H1 (cell line): ENCODE data around the gene CHP2. TPM values are rescaled to one million over a fixed set of nuclear protein-coding genes. Genes with fewer than 3 reads are reported as not detected.

Experiments
- CTCF ChIA-PET: fragments of 300-600 bp; sonication (Branson Sonifier 250); formaldehyde crosslinking; loops from one replicate; lab custom pipeline; 2021; ENCODE audit not compliant: partially characterized antibody; lab: Charles Lee
- POLR2A ChIA-PET: fragments of 300-600 bp; sonication (Branson Sonifier 250); formaldehyde crosslinking; loops from one replicate; lab custom pipeline; 2021; ENCODE audit warnings: inconsistent platforms; ENCODE audit not compliant: partially characterized antibody; lab: Charles Lee
- DNase-seq, 2 experiments: peaks; one replicate each; pipeline versions ENCODE4 v3.0.0 to v3.0.0-alpha.2; 2010 to 2022; ENCODE audit warnings: low spot score in 2 of 2, low read depth in 1 of 2, mixed read lengths in 1 of 2
- FAIRE-seq: peaks from 2 replicates; lab custom pipeline; 2011; peaks lifted over from hg19 to GRCh38; lab: Jason Lieb, UNC
- H2AFZ ChIP-seq: 2 replicates; pipeline ENCODE4 v1.8.1; 2012; ENCODE audit warnings: low read length, inconsistent platforms
- H2AK5ac ChIP-seq: 2 replicates; pipeline ENCODE4 v1.6.1; 2013; ENCODE audit warnings: low read depth, low read length
- H2BK120ac ChIP-seq: replicated peaks from 2 replicates; pipeline ENCODE3; 2013; ENCODE audit warnings: low read depth, low read length, inconsistent platforms
- H2BK12ac ChIP-seq: 2 replicates; pipeline ENCODE4 v1.6.1; 2013; ENCODE audit warnings: low read depth, low read length
- H2BK15ac ChIP-seq: 2 replicates; pipeline ENCODE4 v1.6.1; 2013; ENCODE audit warnings: low read length
- H2BK20ac ChIP-seq: 2 replicates; pipeline ENCODE4 v1.6.1; 2013; ENCODE audit warnings: low read length
- H2BK5ac ChIP-seq: 2 replicates; pipeline ENCODE4 v1.6.1; 2013; ENCODE audit warnings: low read depth, low read length
- H3K14ac ChIP-seq: 2 replicates; pipeline ENCODE4 v1.6.1; 2013; ENCODE audit warnings: inconsistent platforms; ENCODE audit not compliant: insufficient read length
- H3K18ac ChIP-seq: 2 replicates; pipeline ENCODE4 v1.6.1; 2013; ENCODE audit warnings: low read length; ENCODE audit errors: extremely low read depth
- H3K23ac ChIP-seq: 2 replicates; pipeline ENCODE4 v1.6.1; 2013; ENCODE audit warnings: inconsistent platforms; ENCODE audit not compliant: insufficient read length
- H3K23me2 ChIP-seq: 2 replicates; pipeline ENCODE4 v1.6.1; 2013; ENCODE audit warnings: low read depth, low read length
- H3K27ac ChIP-seq: 2 replicates; pipeline ENCODE4 v1.6.1; 2011; ENCODE audit warnings: low read depth, low read length, inconsistent platforms
- H3K27me3 ChIP-seq, 4 experiments: replicated peaks in 1 of 4; 1 replicate in 1 of 4; 2 replicates in 3 of 4; pipeline versions ENCODE4 v1.6.1 to v1.8.1; 2011 to 2013; ENCODE audit warnings: low read length in 3 of 4, mild to moderate bottlenecking in 3 of 4, inconsistent platforms in 2 of 4, mixed read lengths in 2 of 4, moderate library complexity in 1 of 4; ENCODE audit not compliant: control insufficient read depth in 3 of 4, insufficient read depth in 3 of 4; ENCODE audit errors: extremely low read depth in 1 of 4
- H3K36me3 ChIP-seq, 4 experiments: 2 replicates each; pipeline versions ENCODE4 v1.6.1 to v1.8.1; 2011 to 2013; ENCODE audit warnings: mild to moderate bottlenecking in 4 of 4, low read length in 3 of 4, moderate library complexity in 2 of 4, control low read depth in 1 of 4, inconsistent platforms in 1 of 4; ENCODE audit not compliant: insufficient read depth in 4 of 4, control insufficient read depth in 2 of 4
- H3K4ac ChIP-seq: replicated peaks from 2 replicates; pipeline ENCODE3; 2013; ENCODE audit warnings: low read length, low read depth, mixed read lengths, inconsistent platforms; ENCODE audit not compliant: insufficient read length
- H3K4me1 ChIP-seq, 4 experiments: replicated peaks in 1 of 4; 1 replicate in 1 of 4; 2 replicates in 3 of 4; pipeline versions ENCODE4 v1.6.1 to v1.8.1; 2011 to 2013; ENCODE audit warnings: low read length in 3 of 4, inconsistent platforms in 2 of 4, mixed read lengths in 1 of 4; ENCODE audit not compliant: insufficient read depth in 4 of 4, control insufficient read depth in 3 of 4
- H3K4me2 ChIP-seq, 2 experiments: 2 replicates each; pipeline versions ENCODE4 v1.6.1 to v1.8.1; 2011 to 2013; ENCODE audit warnings: low read depth in 2 of 2, low read length in 2 of 2, control low read depth in 1 of 2, inconsistent platforms in 1 of 2, mild to moderate bottlenecking in 1 of 2; ENCODE audit not compliant: insufficient read depth in 1 of 2
- H3K4me3 ChIP-seq, 4 experiments: fragments of 200-600, 300-600 bp in 1 of 4; sonication (generic), shearing (Covaris generic), sonication (Bioruptor Twin) in 1 of 4; 2 replicates each; pipeline versions ENCODE4 v1.5.1 to v1.8.1; 2011 to 2016; ENCODE audit warnings: low read length in 4 of 4, low read depth in 3 of 4, control low read depth in 2 of 4, inconsistent platforms in 2 of 4, mild to moderate bottlenecking in 2 of 4, mixed read lengths in 1 of 4, moderate library complexity in 1 of 4; ENCODE audit not compliant: insufficient read depth in 2 of 4; ENCODE audit errors: extremely low read depth in 1 of 4
- H3K56ac ChIP-seq: replicated peaks from 2 replicates; pipeline ENCODE3; 2013; ENCODE audit warnings: low read depth, mild to moderate bottlenecking, mixed read lengths, low read length, inconsistent platforms; ENCODE audit not compliant: insufficient read length
- H3K79me1 ChIP-seq: 2 replicates; pipeline ENCODE4 v1.6.1; 2013; ENCODE audit warnings: low read depth, low read length, control low read depth
- H3K79me2 ChIP-seq, 2 experiments: 2 replicates each; pipeline versions ENCODE4 v1.6.1 to v1.8.1; 2012 to 2013; ENCODE audit warnings: low read length in 2 of 2, mild to moderate bottlenecking in 2 of 2, inconsistent platforms in 1 of 2; ENCODE audit not compliant: insufficient read depth in 2 of 2, control insufficient read depth in 1 of 2
- H3K9ac ChIP-seq, 4 experiments: replicated peaks in 1 of 4; 1 replicate in 1 of 4; 2 replicates in 3 of 4; pipeline versions ENCODE4 v1.6.1 to v1.8.1; 2011 to 2013; ENCODE audit warnings: low read depth in 3 of 4, low read length in 3 of 4, control low read depth in 2 of 4, mild to moderate bottlenecking in 2 of 4, moderate library complexity in 2 of 4, inconsistent platforms in 1 of 4; ENCODE audit errors: extremely low read depth in 1 of 4
- H3K9me3 ChIP-seq, 2 experiments: 2 replicates each; pipeline versions ENCODE4 v1.6.1 to v1.8.1; 2012 to 2013; ENCODE audit warnings: mild to moderate bottlenecking in 2 of 2, moderate library complexity in 2 of 2, control low read depth in 1 of 2, inconsistent platforms in 1 of 2, low read depth in 1 of 2, low read length in 1 of 2, mixed read lengths in 1 of 2; ENCODE audit not compliant: insufficient read depth in 2 of 2
- H4K20me1 ChIP-seq, 2 experiments: replicated peaks in 1 of 2; 2 replicates each; pipeline versions ENCODE3 to v1.8.1; 2011 to 2013; ENCODE audit warnings: inconsistent platforms in 2 of 2, low read length in 2 of 2, mild to moderate bottlenecking in 1 of 2; ENCODE audit not compliant: insufficient read depth in 2 of 2, control insufficient read depth in 1 of 2
- H4K5ac ChIP-seq: 2 replicates; pipeline ENCODE4 v1.6.1; 2013; ENCODE audit warnings: low read length, low read depth, mixed read lengths, inconsistent platforms; ENCODE audit not compliant: insufficient read length
- H4K8ac ChIP-seq: 2 replicates; pipeline ENCODE4 v1.8.0; 2013; ENCODE audit warnings: mild to moderate bottlenecking, moderate library complexity, low read length, inconsistent platforms; ENCODE audit not compliant: insufficient read depth; ENCODE audit errors: extremely low read depth
- H4K91ac ChIP-seq: replicated peaks from 2 replicates; pipeline ENCODE3; 2013; ENCODE audit warnings: low read length, mixed read lengths, inconsistent platforms; ENCODE audit not compliant: insufficient read length
- POLR2A ChIP-seq, 2 experiments: IDR thresholded peaks; 1 replicate in 1 of 2; 2 replicates in 1 of 2; pipeline ENCODE4 v1.6.1; 2011; ENCODE audit warnings: low read depth in 2 of 2, low read length in 2 of 2, mild to moderate bottlenecking in 2 of 2; ENCODE audit errors: control extremely low read depth in 1 of 2
- POLR2AphosphoS5 ChIP-seq: IDR thresholded peaks from 2 replicates; pipeline ENCODE4 v1.6.1; 2011; ENCODE audit warnings: low read depth, low read length
- RAD21 ChIP-seq, 2 experiments: IDR thresholded peaks in 1 of 2; conservative IDR thresholded peaks in 1 of 2; 2 replicates each; pipeline ENCODE4 v1.6.1; 2011; ENCODE audit warnings: low read depth in 2 of 2, low read length in 2 of 2, improper control_type of control experiment in 1 of 2, inconsistent platforms in 1 of 2, mild to moderate bottlenecking in 1 of 2, moderate library complexity in 1 of 2
- TCF12 ChIP-seq: IDR thresholded peaks from 2 replicates; pipeline ENCODE4 v1.6.1; 2011; ENCODE audit warnings: low read depth, mild to moderate bottlenecking, low read length
- WGBS, 2 experiments: shearing (Covaris generic) in 1 of 2; methylation state at CpG; one replicate each; pipeline versions ENCODE4 v1.1.6 to v1.1.7; 2013 to 2015; ENCODE audit warnings: low lambda C conversion rate in 2 of 2, mixed read lengths in 2 of 2, inconsistent platforms in 1 of 2, low coverage in 1 of 2, missing lambda C conversion rate in 1 of 2; ENCODE audit not compliant: insufficient replicate concordance in 2 of 2, insufficient coverage in 1 of 2, insufficient read length in 1 of 2; ENCODE audit errors: extremely low coverage in 1 of 2, missing lambda C conversion rate in 1 of 2; 5-methylcytosine and 5-hydroxymethylcytosine counted together
- polyA plus RNA-seq, 7 experiments: library from polyadenylated mRNA; depleted of rRNA in 3 of 7; stranded (reverse) in 5 of 7; unstranded in 2 of 7; fragments of >200 nt in 5 of 7; fragments of 200-250 nt in 2 of 7; gene quantifications; 1 replicate in 5 of 7; 2 replicates in 1 of 7; 4 replicates in 1 of 7; pipeline versions ENCODE4 v1.2.1 to v1.2.3, GENCODE V29; 2011 to 2013; ENCODE audit warnings: missing spikeins in 2 of 7, mixed read lengths in 2 of 7
- total RNA-seq: library from RNA; stranded (reverse); fragmentation: NEBNext Ultra II Directional; extraction: Animal tissue kit (Norgen Biotek cat#: 25700); gene quantifications from 2 replicates; pipeline ENCODE4 v1.2.1, GENCODE V29; 2021
- TF ChIP-seq, protein P1 (sequence below), 3 experiments: IDR thresholded peaks; 1 replicate in 2 of 3; 2 replicates in 1 of 3; pipeline versions ENCODE4 v1.5.1 to v1.6.1; 2011; ENCODE audit warnings: low read length in 3 of 3, mild to moderate bottlenecking in 3 of 3, inconsistent platforms in 2 of 3, low read depth in 1 of 3, moderate library complexity in 1 of 3; ENCODE audit not compliant: insufficient read depth in 1 of 3; ENCODE audit errors: control extremely low read depth in 1 of 3

Gene CHP2
- total and polyA plus RNA-seq, 2 of the 8 experiments (the other 6 are each of a cell fraction or from before 2014, with no cell fraction given) = 1.3 to 1.6 TPM

DNA sequence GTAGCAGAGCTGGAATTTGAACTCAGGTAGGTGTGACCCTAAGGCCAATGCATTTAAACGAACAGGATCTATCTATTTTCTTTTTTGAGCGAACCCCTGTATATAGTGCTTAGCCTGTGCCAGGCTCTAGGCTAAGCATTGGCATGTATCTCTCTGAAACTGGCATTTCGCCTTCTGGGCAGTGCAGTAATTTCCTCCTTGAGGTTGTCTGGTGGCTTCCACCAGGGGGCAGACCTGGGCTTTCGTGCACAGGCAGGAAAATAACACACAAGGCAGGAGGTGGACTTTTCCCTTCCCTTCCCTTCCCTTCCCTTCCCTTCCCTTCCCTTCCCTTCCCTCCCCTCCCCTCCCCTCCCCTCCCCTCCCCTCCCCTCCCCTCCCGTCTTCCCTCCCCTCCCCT is 46.6 kb downstream of the CHP2 start:
- peak; percentile 42 for FAIRE-seq

More for the DNA sequence above, 46.6 kb downstream of the CHP2 start:
- H3K9me3 ChIP-seq = no peaks in the 10 kb centered on the region
- H3K18ac ChIP-seq = no peak overlapping the region
- peak; percentile 39 to 89 for DNase-seq
- no peaks in the 10 kb centered on the region for H3K79me1 ChIP-seq
- H2BK5ac ChIP-seq = no peak overlapping the region
- no peak overlapping the region for H2BK20ac ChIP-seq
- H3K27me3 ChIP-seq = no peaks in the 10 kb centered on the region
- TF ChIP-seq POLR2A (IDR thresholded peaks at IDR 0.05; ENCODE audit: control extremely low read depth in 1 of 2, low read depth in 2 of 2, low read length in 2 of 2) (no peak), TCF12 (no peak), RAD21 (IDR thresholded peaks at IDR 0.05 in 1 of 2, conservative IDR thresholded peaks at IDR 0.05 in 1 of 2; ENCODE audit: low read depth in 2 of 2, low read length in 2 of 2) (peak; percentile 79 to 80), POLR2AphosphoS5 (no peak)
- TF ChIP-seq, protein P1, sequence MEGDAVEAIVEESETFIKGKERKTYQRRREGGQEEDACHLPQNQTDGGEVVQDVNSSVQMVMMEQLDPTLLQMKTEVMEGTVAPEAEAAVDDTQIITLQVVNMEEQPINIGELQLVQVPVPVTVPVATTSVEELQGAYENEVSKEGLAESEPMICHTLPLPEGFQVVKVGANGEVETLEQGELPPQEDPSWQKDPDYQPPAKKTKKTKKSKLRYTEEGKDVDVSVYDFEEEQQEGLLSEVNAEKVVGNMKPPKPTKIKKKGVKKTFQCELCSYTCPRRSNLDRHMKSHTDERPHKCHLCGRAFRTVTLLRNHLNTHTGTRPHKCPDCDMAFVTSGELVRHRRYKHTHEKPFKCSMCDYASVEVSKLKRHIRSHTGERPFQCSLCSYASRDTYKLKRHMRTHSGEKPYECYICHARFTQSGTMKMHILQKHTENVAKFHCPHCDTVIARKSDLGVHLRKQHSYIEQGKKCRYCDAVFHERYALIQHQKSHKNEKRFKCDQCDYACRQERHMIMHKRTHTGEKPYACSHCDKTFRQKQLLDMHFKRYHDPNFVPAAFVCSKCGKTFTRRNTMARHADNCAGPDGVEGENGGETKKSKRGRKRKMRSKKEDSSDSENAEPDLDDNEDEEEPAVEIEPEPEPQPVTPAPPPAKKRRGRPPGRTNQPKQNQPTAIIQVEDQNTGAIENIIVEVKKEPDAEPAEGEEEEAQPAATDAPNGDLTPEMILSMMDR (IDR thresholded peaks at IDR 0.05; ENCODE audit: control extremely low read depth in 1 of 3, insufficient read depth in 1 of 3, low read depth in 1 of 3, low read length in 3 of 3) = peak; percentile 76 to 86 (median 83)
- TF ChIP-seq, all 59 proteins: peak for 2
- H2BK12ac ChIP-seq = no peak overlapping the region
- H3K36me3 ChIP-seq = no peaks in the 10 kb centered on the region
- H3K23ac ChIP-seq = no peak overlapping the region
- CTCF ChIA-PET = interaction anchor here (0.6 to 4.8 kb wide), 34 partner anchors 8 to 270 kb away, joined by 3 to 36 read pairs (median 4); partner anchors contain the start of genes CHP2 and PRKCB
- H3K4me1 ChIP-seq = no peaks in the 10 kb centered on the region
- H3K4ac ChIP-seq = no peak overlapping the region
- H3K4me2 ChIP-seq = no peak overlapping the region
- no peak overlapping the region for H2BK15ac ChIP-seq
- no peak overlapping the region for H2BK120ac ChIP-seq
- H4K20me1 ChIP-seq = no peaks in the 10 kb centered on the region
- no peak overlapping the region for H4K8ac ChIP-seq
- H3K14ac ChIP-seq = no peak overlapping the region
- H3K56ac ChIP-seq = no peak overlapping the region
- H4K91ac ChIP-seq = no peak overlapping the region
- no peak overlapping the region for H2AFZ ChIP-seq
- H2AK5ac ChIP-seq = no peak overlapping the region
- no peak overlapping the region for H3K9ac ChIP-seq
- H3K79me2 ChIP-seq = no peaks in the 10 kb centered on the region
- no peak overlapping the region for H3K27ac ChIP-seq
- no peaks in the 10 kb centered on the region for H3K23me2 ChIP-seq
- 28% methylated on average over 4 of the region's 5 CpGs; no CpG with 5 or more reads in 1 of the 2 experiments for WGBS, 2 experiments
- no peak overlapping the region for H3K4me3 ChIP-seq
- H4K5ac ChIP-seq = no peak overlapping the region
- POLR2A ChIA-PET = interaction anchor here (1.2 kb wide), 1 partner anchor 15 kb away, joined by 5 read pairs; no protein-coding TSS in a partner anchor
